Measurements from ENCODE around the gene RBM47.

Gene RBM47

DNA sequence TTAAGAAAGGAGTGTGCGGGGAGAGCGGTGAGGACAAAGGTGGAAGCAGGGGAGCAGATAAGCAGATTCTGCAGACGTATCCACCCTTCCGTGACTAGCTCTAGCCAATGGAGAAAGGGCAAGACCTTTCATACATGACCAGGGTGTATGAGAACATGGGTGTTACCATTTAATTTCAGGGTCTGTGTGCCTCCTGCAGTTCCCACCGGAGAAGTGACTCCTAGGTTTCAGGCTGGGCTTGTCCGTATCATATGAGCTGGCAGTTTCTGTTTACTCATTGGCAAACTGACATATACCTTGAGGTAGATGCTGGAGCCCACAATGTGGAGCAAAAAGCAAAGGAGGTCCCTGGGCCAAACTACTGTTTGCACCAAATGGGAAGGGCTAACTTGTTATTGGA lies 6.8 kb downstream of the RBM47 start:
- no peak for DNase-seq

DNA sequence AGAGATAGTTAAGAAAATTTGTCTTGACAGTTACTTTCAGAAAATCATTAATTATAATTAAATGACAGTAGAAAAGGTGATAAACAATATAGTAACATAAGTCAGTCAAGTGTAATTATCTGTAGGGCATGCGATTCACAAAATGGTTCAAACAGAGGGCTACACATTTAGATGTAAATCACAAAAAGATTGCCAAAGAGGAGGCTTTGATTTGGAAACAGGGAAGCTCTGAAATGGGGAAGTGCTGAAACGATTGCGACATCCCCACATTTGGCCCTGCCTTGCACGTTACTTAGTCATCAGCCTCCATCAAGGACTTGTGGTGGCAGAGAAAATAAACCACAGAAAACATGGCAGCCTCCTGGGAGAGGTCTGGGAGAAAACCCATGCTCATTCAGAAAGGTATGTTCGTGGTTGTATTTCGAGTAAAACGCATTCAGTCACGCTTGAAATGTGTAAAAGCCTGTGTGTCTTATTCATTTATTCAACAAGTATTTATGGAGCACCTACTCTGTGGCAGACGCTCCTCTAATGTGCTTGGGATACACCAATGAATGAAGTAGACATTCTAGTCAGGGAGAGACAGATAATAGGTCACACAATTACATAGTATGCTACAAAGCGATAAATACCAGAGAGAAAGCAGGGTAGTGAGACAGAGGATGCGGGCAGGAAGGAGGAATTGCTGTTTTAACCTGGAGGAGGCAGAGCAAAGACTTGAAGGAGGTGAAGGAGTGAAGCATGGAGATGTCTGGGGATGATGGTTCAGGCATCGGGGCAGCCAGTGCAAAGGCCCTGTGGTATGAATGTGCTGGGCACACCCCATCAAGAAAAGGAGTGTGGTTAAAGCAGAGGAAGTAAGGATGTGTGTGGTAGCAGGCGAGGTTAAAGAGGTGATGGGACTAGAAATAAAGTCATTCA lies 7.8 kb downstream of the RBM47 start:
- DNase-seq = no peak

DNA sequence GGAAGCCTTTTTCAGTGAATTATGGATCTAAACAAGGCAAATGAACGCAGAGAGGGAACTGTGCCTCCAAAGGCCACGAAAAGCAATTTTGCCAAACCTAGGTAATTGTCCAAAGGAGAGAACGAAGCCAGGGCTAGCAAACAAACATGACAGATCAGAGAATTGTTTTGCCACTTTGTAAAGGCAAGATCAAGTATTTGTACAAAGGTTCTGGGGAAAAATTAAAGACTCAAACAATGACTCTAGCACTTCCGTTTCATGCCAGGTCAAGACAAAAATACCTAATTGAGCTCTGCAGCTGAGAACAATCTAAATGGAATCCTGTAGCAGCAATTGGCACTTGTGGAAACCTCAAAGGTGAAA lies 8.5 kb downstream of the RBM47 start:
- no peak for DNase-seq

DNA sequence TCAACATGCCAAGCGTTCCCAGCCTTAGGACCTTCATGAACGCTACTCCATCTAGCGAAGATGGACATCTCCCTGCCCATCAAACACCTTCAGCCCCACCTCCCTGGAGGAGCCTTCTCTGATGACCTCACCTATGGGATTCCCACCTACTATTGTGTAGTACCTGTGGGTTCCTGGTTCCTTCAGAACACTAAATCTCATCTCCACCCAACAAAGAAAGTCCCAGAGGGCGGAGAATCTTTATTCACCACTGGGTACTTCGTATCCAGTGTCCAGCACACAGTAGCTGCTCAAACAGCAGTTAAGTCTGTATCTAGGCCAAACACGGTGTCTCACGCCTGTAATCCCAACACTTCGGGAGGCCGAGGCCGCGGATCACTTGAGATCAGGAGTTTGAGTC lies 10.1 kb downstream of the RBM47 start:
- no peak for DNase-seq

GRCh38 chr4:40617872-40618271 lies 11.8 kb downstream of the RBM47 start:
- no peak for DNase-seq

- DNase-seq = no peak
Observed at GRCh38 chr4:40614031-40614430, 15.6 kb downstream of the RBM47 start.

DNA sequence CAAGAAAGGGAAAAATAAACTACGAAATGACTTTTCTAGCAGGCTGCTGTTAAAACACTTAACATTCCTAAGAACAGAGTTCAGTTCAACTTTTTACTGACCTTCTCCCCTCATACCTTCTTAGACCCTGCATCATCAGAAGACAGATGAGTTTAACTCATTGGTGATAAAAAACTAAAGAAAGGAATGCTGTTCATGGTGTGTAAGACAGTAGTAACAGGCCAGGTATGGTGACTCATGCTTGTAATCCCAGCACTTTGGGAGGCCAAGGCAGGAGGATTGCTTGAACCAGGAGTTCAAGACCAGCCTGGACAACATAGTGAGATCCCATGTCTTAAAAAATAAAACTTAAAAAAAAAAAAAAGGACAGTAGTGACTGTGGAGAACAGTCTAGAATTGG lies 16.2 kb downstream of the RBM47 start:
- no peak for DNase-seq

DNA sequence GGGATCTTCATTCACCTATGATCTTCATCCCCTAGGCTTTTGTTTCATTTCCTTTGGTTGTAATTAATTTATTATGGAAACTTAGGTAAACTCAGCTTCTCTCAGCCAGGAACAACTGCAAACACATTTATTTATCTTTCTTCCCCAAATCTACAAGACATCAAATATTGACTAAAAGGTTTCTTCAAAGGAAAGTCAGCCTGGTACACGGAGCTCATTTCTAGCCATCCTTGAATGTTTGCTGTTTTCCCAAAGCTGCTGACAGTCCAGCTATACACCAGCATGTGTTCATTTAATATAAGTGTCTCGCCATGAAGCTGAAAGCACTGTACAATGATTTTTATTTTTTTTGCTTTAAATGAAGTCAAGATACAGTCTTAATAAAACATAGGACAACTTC lies 16.8 kb downstream of the RBM47 start:
- no peak for DNase-seq

DNA sequence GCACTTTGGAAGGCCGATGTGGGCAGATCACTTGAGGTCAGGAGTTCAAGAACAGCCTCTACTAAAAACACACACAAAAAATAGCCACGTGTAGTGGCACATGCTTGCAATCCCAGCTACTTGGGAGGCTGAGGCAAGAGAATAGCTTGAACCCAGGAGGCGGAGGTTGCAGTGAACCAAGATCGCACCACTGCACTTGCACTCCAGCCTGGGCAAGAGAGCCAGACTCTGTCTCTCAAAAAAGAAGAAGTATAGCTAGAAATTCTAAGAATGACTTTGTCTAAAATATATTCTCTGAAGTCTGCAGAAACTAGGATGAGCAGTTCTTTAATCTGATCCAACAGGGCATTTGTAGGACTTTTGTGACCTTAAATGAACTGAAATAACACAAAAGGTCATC lies 17.4 kb downstream of the RBM47 start:
- no peak for DNase-seq

DNA sequence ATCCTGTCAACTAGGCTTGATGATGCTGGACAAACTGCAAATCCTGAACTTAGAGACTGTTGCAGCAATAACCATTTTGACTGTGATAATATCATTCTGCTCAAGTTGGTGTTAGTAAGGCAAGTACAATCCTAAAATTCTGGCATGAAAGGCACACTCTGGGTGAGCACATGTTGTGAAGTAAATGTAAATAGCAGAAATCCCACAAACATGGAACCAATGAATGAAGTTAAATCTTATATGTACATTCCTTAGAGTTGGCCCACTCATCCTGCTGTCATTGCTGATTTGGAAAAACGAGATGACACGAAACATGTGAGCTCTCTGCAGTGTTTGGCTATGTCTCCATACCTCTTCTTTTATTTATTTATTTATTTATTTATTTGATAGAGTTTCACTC lies 21.0 kb downstream of the RBM47 start:
- DNase-seq = no peak

DNA sequence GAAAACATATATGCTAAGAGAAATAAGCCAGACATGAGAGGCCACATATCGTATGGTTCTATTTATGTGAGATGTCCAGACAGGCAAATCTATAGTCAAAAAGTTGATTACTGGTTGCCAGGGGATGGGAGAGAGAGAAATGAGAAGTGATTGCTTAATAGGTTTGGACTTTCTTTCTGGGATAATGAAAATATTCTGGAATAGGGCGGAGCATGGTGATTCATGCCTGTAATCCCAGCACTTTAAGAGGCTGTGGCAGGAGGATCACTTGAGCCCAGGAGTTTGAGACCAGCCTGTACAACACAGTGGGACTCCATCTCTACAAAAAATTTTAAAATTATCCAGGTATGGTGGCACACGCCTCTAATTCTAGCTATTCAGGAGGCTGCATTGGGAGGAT lies 22.4 kb downstream of the RBM47 start:
- no peak for DNase-seq

GRCh38 chr4:40606239-40606767 lies 23.4 kb downstream of the RBM47 start:
- DNase-seq = no peak

- no peak for DNase-seq
Observed at GRCh38 chr4:40603281-40603680, 26.4 kb downstream of the RBM47 start.

- no peak for DNase-seq
Observed at GRCh38 chr4:40601641-40602040, 28.0 kb downstream of the RBM47 start.

DNA sequence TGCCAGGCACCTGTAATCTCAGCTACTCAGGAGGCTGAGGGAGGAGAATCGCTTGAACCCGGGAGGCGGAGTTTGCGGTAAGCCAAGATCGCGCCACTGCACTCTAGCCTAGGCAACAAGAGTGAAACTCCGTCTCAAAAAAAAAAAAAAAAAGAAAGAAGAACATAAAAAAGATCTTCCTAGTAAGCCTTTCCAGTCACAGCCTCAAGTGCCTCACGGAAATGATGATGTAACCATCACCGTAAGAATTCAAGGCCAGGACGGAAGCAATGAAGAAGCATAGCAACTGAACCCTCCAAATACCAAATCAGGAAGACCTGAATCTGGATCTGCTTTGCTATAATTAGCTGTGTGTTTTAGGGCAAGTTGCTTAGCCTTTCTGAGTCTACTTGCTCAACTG lies 28.8 kb downstream of the RBM47 start:
- no peak for DNase-seq

GRCh38 chr4:40599431-40599830 lies 30.2 kb downstream of the RBM47 start:
- no peak for DNase-seq

- no peak for DNase-seq
Observed at GRCh38 chr4:40596522-40596921, 33.1 kb downstream of the RBM47 start.

DNA sequence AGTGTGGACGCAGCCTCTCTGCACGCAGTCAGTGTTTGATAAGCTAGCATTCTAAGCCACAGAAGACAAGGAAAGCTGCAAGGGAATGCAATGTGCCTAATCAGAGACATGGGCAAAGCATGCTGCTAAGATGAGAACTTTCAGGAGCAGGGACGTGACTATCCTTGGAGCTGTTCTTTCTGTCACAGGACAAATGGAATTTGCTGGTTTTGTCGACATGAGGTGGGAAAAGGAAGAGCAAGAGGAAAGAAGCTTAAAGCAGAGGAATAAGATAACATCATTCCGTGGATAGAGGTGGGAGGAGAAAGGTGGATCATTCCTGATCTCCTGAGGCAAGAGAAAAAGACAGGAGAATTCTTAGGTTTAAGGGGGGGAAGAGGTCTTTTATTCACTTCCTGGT lies 33.7 kb downstream of the RBM47 start:
- DNase-seq = no peak

DNA sequence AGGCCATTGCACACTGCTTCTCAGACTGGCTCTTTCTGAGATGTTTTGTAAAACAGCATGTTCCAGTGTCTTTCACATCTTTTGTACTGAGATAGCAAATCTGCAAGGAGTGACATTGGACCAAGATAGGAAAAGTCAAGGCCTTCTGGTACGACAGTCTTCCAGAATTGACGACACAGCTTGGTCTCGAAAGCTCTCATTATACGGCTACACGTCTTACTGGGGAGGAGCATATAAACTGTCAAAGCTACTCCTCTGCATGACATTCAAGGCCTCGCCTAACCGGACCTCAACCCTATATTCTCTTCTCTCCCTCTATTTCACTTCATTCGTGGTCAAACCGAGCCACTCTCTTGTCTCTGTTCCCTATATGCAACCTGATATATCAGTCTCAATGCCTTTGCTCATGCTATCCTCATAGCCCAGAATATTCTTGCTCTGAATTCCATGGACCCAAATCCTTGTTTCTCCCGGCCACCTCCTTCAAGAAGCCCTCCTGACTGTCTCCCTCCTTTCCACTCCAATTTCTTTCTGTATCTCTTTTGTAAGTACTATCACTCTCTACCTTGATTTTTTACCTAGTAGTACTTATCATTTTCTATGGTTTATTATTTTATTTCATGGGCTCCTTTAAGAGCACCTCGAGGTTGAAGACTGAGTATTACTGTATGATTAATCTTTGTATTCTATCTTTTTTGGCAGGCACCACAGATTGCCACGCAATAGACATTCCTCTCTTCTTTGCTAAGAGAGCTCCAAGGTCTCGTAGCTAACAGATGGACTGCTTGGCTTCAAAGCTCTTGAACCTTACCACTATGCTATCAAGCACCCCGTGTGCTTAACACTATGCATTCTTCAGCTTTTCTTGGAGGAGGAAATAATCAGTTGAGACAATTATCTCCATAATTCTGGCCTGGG lies 35.1 kb downstream of the RBM47 start:
- DNase-seq = no peak

GRCh38 chr4:40592034-40592433 lies 37.6 kb downstream of the RBM47 start:
- DNase-seq = no peak

GRCh38 chr4:40587826-40588225 lies 41.8 kb downstream of the RBM47 start:
- no peak for DNase-seq

DNA sequence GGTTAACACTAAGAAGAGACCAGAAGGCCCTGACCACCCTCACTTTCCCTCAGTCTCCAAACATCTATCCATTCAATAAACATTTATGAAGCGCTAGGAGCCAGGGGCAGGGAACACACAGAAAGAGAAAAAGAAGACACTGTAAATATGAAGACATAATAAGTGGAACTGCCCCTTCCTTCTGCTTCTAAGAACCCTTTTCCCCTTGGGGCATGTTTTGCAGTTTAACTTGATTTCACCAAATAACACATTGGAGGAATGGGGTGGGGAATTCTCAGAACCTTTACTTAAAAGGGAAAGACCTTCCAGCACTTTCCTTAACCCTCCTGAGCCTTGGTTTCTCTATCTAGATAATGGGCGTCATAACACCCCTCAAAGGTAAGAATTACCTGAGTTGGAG lies 42.3 kb downstream of the RBM47 start:
- no peak for DNase-seq

DNA sequence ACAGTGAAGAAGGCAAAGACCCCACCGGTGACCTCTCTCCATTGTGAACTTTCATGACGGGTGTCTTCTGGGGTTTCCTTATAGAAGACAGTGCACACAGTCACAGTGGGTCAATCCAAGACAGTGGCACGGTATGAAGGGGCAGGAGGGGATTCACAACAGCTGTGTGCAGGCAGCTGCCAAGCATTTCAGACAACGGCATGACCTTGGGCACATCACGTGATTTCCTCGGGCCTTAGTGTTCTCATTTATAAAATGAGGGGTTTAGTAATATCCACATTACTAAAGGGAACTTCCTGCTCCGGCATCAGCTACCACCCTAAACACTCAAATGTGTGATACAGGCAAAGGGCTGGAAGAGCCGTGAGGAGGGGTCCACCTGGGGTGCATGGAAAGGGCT lies 42.9 kb downstream of the RBM47 start:
- DNase-seq = no peak

DNA sequence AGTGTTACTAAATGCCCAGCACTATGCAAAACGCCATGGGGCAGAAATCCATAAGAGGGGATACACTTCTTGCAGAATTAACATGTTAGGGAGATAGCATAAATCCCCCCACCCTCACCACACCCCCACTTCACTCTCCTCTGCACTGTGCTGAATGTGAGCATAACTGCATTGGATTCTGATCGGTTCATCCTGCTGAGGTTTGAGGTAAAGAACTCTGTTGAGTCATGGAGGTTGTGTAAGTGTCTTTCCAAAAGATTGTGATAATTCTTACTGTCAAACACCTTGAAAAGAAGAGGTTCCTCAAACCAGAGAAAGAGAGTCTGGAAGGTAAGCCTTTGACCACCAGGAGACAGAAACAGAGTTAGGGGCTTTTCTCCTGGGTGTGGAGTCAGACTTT lies 43.6 kb downstream of the RBM47 start:
- DNase-seq = no peak

Data from NCI-H2171 (cell line).